Bronchial epithelial cell (primary cell): Measurements from ENCODE around the gene ZSCAN20. TPM values are rescaled to one million over a fixed set of nuclear protein-coding genes. Genes with fewer than 3 reads are reported as not detected.

Experiments used
- DNase-seq: peaks from one replicate; pipeline ENCODE4 v3.0.0-alpha.2; 2010; ENCODE audit warnings: low read depth
- FAIRE-seq: peaks from 2 replicates; lab custom pipeline; 2011; peaks lifted over from hg19 to GRCh38; lab: Jason Lieb, UNC
- H3K27me3 ChIP-seq: 2 replicates; pipeline ENCODE4 v1.5.1; 2011; ENCODE audit warnings: low read length; ENCODE audit not compliant: control insufficient read depth, insufficient read depth
- H3K36me3 ChIP-seq: 2 replicates; pipeline ENCODE4 v1.5.1; 2011; ENCODE audit warnings: low read length; ENCODE audit not compliant: control insufficient read depth, insufficient read depth
- H3K4me3 ChIP-seq: 2 replicates; pipeline ENCODE4 v1.5.1; 2011; ENCODE audit warnings: mild to moderate bottlenecking, low read depth, low read length, control low read depth
- total RNA-seq: library from RNA; depleted of rRNA; stranded (reverse); fragments of >200 nt; gene quantifications from 2 replicates; pipeline ENCODE4 v1.2.1, GENCODE V29; 2014
- TF ChIP-seq, protein P1 (sequence below): IDR thresholded peaks from 2 replicates; pipeline ENCODE4 v1.5.1; 2011; ENCODE audit warnings: mild to moderate bottlenecking, moderate library complexity, low read length, control low read depth, inconsistent platforms; ENCODE audit not compliant: insufficient read depth, severe bottlenecking

ZSCAN20 gene
- total RNA-seq, 1 donor from 2014 or later = 8.2 TPM

DNA sequence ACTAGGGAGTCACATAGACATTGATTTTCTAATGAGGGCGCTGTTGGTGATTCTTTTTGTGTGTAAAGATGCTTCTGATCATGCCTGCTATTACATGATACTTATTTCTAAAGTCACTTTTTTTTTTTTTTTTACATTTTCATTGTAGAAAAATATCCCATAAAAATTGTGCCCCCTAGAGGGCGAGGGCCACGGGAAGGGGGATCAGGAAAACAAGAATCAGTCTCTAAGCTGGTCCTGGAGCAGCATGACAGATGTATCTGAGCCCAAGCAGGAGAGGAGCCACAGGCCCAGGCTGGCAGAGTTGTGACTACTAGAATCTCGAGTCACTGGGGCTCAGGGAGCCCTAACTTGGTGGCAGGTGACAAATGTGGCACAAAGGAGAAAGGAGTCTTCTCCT lies 28.1 kb downstream of the ZSCAN20 start:
- FAIRE-seq = no peak
- TF ChIP-seq, protein P1, sequence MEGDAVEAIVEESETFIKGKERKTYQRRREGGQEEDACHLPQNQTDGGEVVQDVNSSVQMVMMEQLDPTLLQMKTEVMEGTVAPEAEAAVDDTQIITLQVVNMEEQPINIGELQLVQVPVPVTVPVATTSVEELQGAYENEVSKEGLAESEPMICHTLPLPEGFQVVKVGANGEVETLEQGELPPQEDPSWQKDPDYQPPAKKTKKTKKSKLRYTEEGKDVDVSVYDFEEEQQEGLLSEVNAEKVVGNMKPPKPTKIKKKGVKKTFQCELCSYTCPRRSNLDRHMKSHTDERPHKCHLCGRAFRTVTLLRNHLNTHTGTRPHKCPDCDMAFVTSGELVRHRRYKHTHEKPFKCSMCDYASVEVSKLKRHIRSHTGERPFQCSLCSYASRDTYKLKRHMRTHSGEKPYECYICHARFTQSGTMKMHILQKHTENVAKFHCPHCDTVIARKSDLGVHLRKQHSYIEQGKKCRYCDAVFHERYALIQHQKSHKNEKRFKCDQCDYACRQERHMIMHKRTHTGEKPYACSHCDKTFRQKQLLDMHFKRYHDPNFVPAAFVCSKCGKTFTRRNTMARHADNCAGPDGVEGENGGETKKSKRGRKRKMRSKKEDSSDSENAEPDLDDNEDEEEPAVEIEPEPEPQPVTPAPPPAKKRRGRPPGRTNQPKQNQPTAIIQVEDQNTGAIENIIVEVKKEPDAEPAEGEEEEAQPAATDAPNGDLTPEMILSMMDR = no peak
- DNase-seq = no peak
- Histone ChIP-seq H3K27me3 (no peaks in the 10 kb centered on the region), H3K4me3 (no peak overlapping the region), H3K36me3 (no peaks in the 10 kb centered on the region)

DNA sequence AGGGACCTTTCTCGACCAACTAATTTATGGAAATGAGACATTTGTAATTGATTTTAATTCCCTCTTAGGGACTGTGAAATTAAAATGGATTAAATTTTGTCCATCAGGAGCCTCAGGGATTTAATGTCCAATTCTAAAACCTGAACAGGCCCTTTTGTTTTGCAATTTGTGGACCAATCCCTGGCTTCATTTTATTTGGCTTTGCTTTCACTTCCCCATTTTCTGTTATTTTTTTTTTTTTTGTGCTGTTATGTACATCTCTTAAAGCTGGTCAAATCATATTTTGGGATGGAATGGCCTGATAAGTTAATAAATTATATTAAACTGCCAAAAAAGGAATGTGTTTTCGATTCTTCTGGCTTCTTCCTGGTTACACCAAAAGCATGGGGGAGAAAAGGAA lies 28.9 kb downstream of the ZSCAN20 start:
- TF ChIP-seq, protein P1 = no peak
- FAIRE-seq (no peak), DNase-seq (no peak)
- no peaks in the 10 kb centered on the region for H3K27me3 ChIP-seq
- no peaks in the 10 kb centered on the region for H3K36me3 ChIP-seq
- H3K4me3 ChIP-seq = no peak overlapping the region

DNA sequence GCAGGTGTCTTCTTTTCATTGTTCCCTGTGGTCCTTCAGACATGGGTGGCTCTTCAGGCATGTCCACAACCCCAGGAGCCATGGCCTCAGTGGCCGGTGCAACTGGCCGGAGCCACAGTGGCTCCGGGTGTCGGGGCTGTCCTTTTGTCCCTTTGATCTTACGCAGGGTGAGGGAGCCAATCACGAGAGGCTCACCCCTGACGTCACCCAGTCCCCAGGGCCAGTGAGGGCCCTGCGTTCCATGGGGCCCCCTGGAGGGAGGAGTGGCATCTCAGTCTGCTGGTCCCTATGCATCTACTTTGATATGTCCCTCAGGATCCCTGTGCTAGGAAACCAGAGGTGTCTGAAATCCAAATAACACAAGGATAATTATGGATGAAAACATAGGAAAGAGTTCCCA lies 29.3 kb downstream of the ZSCAN20 start:
- Histone ChIP-seq H3K27me3 (no peaks in the 10 kb centered on the region), H3K4me3 (no peak overlapping the region), H3K36me3 (no peaks in the 10 kb centered on the region)
- TF ChIP-seq, protein P1 = no peak
- no peak for FAIRE-seq
- DNase-seq = no peak

DNA sequence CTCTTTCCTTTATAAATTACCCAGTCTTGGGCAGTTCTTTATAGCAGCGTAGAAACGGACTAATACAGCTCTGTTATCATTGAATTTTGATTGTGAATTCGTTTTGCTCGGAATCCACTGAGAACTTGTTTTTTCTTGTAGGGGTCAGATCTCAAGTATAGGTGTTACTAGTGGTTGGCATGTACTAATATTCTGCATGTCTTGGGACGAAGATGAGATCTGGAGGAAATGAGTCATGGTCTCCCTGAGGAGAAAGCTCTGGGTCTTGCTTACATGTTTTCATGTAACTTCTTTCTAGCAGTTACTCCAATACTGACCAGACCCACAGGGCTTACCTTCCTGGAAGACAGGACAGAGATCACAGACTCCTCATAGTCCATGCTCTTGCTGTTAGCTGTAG lies 30.3 kb downstream of the ZSCAN20 start:
- Histone ChIP-seq H3K4me3 (no peak overlapping the region), H3K36me3 (no peaks in the 10 kb centered on the region), H3K27me3 (no peaks in the 10 kb centered on the region)
- TF ChIP-seq, protein P1 = no peak
- DNase-seq (peak; percentile 72), FAIRE-seq (no peak)

DNA sequence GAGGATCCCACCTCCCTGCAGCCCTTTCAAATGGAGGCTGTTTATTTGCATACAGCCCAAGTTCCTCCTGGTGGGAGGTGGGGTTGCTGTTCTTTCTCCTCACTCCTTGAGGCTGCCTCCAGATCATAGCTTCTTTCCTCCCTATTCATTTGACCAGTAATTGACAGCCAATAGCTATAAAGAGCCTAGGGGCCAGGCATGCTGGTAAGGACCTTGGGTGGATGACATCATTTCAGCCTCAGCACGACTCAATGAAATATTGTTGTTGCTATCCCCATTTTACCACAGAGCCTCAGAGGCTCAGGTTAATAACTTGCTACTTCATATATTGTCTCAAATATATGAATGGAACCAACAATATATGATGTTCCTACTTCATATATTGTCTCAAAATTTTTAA lies 31.1 kb downstream of the ZSCAN20 start:
- DNase-seq = no peak
- peak; percentile 40 for FAIRE-seq
- no peak overlapping the region for H3K4me3 ChIP-seq
- H3K27me3 ChIP-seq = no peaks in the 10 kb centered on the region
- no peaks in the 10 kb centered on the region for H3K36me3 ChIP-seq
- TF ChIP-seq, protein P1 = no peak

DNA sequence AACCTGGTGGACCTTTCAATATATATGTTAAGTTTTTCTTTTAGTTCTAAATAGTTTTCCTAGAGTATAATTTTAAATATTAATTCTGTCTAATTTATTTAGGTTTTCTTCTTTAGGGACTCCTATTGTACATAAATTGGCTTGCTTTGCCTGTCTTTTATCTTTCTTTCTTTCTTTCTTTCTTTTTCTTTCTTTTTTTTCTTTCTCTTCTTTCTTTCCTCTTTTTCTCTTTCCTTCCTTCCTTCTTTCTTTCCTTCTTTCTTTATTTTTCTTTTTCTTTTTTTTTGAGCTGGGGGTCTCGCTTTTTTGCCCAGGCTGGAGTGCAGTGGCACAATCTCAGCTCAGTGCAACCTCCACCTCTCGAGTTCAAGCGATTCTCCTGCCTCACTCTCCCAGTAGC lies 35.2 kb downstream of the ZSCAN20 start:
- no peaks in the 10 kb centered on the region for H3K36me3 ChIP-seq
- FAIRE-seq = no peak
- no peak for DNase-seq
- H3K4me3 ChIP-seq = no peak overlapping the region
- TF ChIP-seq, protein P1 = no peak
- H3K27me3 ChIP-seq = peaks cover 1% of the 10 kb centered on the region
